ENCODE measurements around the gene MVB12B. TPM values are rescaled to one million over a fixed set of nuclear protein-coding genes. Genes with fewer than 3 reads are reported as not detected.

Gene MVB12B
- total and polyA plus RNA-seq, 2 of the 8 experiments (the other 6 are each of a cell fraction or from before 2014, with no cell fraction given), result 2.6 to 5.0 TPM

DNA sequence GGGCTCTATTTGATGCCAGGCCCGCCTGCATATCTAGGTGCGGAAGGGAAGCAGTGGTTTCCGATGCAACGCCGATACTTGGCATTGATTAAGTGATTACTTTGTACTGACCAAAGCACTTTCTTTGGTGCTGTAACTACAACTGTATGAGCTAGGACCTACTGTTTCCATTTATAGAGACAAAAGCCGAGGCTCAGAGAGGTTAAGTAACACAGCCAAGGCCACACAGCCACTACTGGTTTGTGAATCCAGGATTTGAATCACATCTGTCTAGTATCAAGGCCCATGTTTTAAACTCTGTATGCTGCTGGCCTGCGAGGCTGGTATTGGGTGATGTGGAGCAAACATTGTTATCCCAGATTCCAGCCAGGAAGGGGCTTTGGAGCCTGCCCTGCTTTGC is 41.4 kb downstream of the MVB12B start (continued):
- TF ChIP-seq, protein P1, sequence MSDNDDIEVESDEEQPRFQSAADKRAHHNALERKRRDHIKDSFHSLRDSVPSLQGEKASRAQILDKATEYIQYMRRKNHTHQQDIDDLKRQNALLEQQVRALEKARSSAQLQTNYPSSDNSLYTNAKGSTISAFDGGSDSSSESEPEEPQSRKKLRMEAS (IDR thresholded peaks at IDR 0.05), result no peak
- TF ChIP-seq CHD7 (IDR thresholded peaks at IDR 0.05; ENCODE audit: insufficient replicate concordance, low read length) (no peak), TAF7 (optimal IDR thresholded peaks at IDR 0.05; ENCODE audit: borderline replicate concordance, low read depth, low read length) (no peak), EP300 (IDR thresholded peaks at IDR 0.05; ENCODE audit: borderline replicate concordance in 1 of 2, low read depth in 2 of 2, low read length in 2 of 2) (no peak)
